GM21515 (cell line): Measurements from ENCODE around the gene RHOBTB1.
A peak's percentile ranks its signal among the peaks of the same experiment; 100 is the strongest.

Source experiments
- ATAC-seq: cut with Tn5 transposase; IDR thresholded peaks from one replicate; pipeline ENCODE4 v1.9.1; 2021; ENCODE audit not compliant: unreplicated experiment

The RHOBTB1 gene

GRCh38 chr10:60967260-60967659, 23.3 kb upstream of the RHOBTB1 start:
- no peak for ATAC-seq

- no peak for ATAC-seq
Measured at GRCh38 chr10:60965696-60966095, 21.7 kb upstream of the RHOBTB1 start.

- ATAC-seq: peak; percentile 81
Measured at GRCh38 chr10:60964257-60965235, 20.6 kb upstream of the RHOBTB1 start.

GRCh38 chr10:60963441-60964256, 19.7 kb upstream of the RHOBTB1 start:
- ATAC-seq: no peak

- no peak for ATAC-seq
Measured at GRCh38 chr10:60962946-60963345, 19.0 kb upstream of the RHOBTB1 start.

GRCh38 chr10:60960913-60961312, 16.9 kb upstream of the RHOBTB1 start:
- no peak for ATAC-seq

- no peak for ATAC-seq
Measured at GRCh38 chr10:60960031-60960430, 16.0 kb upstream of the RHOBTB1 start.

- ATAC-seq: no peak
Measured at GRCh38 chr10:60958892-60959601, 15.1 kb upstream of the RHOBTB1 start.

GRCh38 chr10:60957667-60958221, 13.8 kb upstream of the RHOBTB1 start:
- no peak for ATAC-seq

- ATAC-seq: no peak
Measured at GRCh38 chr10:60955957-60956425, 12.0 kb upstream of the RHOBTB1 start.

GRCh38 chr10:60955316-60955715, 11.3 kb upstream of the RHOBTB1 start:
- no peak for ATAC-seq

GRCh38 chr10:60954035-60954434, 10.1 kb upstream of the RHOBTB1 start:
- ATAC-seq: no peak

GRCh38 chr10:60953420-60953819, 9.4 kb upstream of the RHOBTB1 start:
- no peak for ATAC-seq

GRCh38 chr10:60952846-60953220, 8.8 kb upstream of the RHOBTB1 start:
- ATAC-seq: no peak

- no peak for ATAC-seq
Measured at GRCh38 chr10:60952067-60952845, 8.3 kb upstream of the RHOBTB1 start.

GRCh38 chr10:60951272-60951724, 7.3 kb upstream of the RHOBTB1 start:
- ATAC-seq: no peak

GRCh38 chr10:60950300-60950699, 6.3 kb upstream of the RHOBTB1 start:
- peak; percentile 67 for ATAC-seq

GRCh38 chr10:60948851-60949250, 4.9 kb upstream of the RHOBTB1 start:
- no peak for ATAC-seq

- no peak for ATAC-seq
Measured at GRCh38 chr10:60944910-60945297, 919 bp upstream of the RHOBTB1 start.
